SK-N-SH (cell line): ENCODE data around the gene TMEM212.
A peak's percentile ranks its signal among the peaks of the same experiment; 100 is the strongest.

Source experiments
- CTCF ChIP-seq: fragments of 200-600 bp; sonication (generic); IDR thresholded peaks from 2 replicates; pipeline ENCODE4 v1.6.1; 2017; ENCODE audit warnings: antibody characterized with exemption, mild to moderate bottlenecking, moderate library complexity
- FOXM1 ChIP-seq: IDR thresholded peaks from 2 replicates; pipeline ENCODE4 v1.4.0; 2012; ENCODE audit warnings: low read depth, mild to moderate bottlenecking
- SIN3A ChIP-seq: IDR thresholded peaks from 2 replicates; pipeline ENCODE4 v1.6.1; 2012; ENCODE audit warnings: low read depth, mild to moderate bottlenecking, low read length, moderate library complexity, borderline replicate concordance
- TCF12 ChIP-seq: IDR thresholded peaks from 2 replicates; pipeline ENCODE4 v1.4.0; 2012
- TEAD4 ChIP-seq: IDR thresholded peaks from 2 replicates; pipeline ENCODE4 v1.4.0; 2012; ENCODE audit warnings: mild to moderate bottlenecking, borderline replicate concordance; ENCODE audit not compliant: insufficient read depth
- ZBTB33 ChIP-seq: IDR thresholded peaks from 2 replicates; pipeline ENCODE4 v1.4.0; 2012; ENCODE audit warnings: low read depth, borderline replicate concordance
- TF ChIP-seq, protein P1 (sequence below): IDR thresholded peaks from 2 replicates; pipeline ENCODE4 v1.4.0; 2012; ENCODE audit warnings: low read depth

GRCh38 chr3:171867981-171868380 is 24.8 kb downstream of the TMEM212 start:
- TF ChIP-seq FOXM1, result no peak
- TF ChIP-seq, protein P1, sequence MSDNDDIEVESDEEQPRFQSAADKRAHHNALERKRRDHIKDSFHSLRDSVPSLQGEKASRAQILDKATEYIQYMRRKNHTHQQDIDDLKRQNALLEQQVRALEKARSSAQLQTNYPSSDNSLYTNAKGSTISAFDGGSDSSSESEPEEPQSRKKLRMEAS, result no peak
- no peak for TF ChIP-seq ZBTB33
- peak; percentile 59 for TF ChIP-seq CTCF
- TF ChIP-seq TCF12, result no peak
- no peak for TF ChIP-seq SIN3A
- TF ChIP-seq TEAD4, result no peak
